ENCODE measurements around the gene CDC14A.
"Not testable (repeated sequence)": the region's sequence is repeated elsewhere in the genome, so short reads cannot be mapped to it uniquely, and the experiment has no call there.

CDC14A gene, protein sequence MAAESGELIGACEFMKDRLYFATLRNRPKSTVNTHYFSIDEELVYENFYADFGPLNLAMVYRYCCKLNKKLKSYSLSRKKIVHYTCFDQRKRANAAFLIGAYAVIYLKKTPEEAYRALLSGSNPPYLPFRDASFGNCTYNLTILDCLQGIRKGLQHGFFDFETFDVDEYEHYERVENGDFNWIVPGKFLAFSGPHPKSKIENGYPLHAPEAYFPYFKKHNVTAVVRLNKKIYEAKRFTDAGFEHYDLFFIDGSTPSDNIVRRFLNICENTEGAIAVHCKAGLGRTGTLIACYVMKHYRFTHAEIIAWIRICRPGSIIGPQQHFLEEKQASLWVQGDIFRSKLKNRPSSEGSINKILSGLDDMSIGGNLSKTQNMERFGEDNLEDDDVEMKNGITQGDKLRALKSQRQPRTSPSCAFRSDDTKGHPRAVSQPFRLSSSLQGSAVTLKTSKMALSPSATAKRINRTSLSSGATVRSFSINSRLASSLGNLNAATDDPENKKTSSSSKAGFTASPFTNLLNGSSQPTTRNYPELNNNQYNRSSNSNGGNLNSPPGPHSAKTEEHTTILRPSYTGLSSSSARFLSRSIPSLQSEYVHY

DNA sequence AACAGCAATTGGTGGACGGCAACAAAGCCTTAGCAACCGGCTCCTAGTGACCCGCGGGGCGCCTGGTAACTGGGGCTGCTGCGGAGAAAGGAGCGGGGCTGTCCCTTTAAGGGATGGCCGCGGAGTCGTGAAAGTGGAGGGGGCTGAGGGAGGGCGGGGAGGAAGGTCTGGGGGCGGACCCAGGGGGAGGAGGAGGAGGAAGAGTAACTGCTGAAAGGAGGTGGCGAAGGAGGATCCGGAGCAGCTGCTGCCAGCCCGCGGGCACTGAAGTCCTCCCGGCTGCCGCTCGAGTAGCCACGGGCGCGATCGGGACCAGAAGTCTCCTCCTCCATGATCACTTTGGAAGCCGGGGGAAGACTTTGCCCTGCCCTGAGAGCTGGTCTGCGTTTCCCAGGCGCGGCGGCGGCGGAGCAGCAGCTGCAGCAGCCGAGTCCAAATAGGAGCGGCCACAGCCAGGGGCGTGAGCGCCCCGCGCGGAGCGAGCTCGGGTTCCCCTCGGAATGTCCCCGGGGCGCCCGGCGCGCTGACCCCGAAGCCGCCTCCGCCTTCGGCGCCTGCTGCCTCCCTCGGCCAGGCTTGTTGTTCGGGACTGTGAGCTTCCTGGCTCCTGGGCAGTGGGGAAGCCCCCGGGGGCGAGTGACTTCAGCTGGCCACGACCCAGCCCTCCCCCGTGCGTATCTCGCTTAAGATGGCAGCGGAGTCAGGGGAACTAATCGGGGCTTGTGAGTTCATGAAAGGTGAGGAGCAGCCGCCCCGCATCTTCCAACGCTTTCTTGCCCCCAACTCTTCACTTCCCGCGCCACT lies at the start of gene CDC14A:
Gene CDC14A (plus strand): TSS at position 240 of the 804 bp plus-strand sequence. CDS start 449 bp downstream, at position 689.
- peak; percentile 81 for DNase-seq

DNA sequence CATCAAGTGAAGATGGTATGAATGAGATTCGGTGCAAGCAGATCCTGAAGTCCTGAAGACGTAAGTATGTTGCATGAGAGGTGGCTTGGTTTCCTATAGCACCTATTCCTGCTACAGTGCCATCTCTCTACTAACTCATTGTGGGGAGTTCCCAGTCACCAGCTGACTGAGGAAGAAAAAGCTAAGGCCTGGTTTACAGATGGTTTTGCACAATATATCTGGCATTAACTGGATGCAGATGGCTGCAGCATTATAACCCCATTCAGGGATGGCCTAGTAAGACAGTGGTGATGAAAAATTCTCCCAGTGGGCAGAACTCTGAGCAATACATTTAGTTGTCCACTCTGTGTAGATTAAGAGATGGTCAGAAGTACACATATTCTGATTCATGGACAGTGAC lies 49.6 kb upstream of the CDC14A start:
- DNase-seq, result no peak

DNA sequence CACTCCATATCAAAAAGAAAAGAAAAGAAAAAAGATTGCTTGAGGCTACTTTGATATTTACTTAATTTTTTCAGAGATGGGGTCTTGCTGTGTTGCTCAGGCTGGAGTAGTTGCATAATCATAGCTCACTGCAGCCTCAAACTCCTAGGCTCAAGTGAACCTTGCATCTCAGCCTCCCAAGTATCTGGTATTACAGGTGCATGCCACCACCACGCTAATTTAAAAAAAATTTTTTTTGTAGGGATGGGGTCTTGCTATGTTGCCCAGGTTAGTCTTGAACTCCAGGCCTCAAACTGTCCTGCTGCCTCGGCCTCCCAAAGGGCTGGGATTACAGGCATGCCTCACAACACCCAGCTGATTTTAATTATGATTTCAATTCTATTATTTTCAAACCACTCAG lies 48.1 kb upstream of the CDC14A start:
- no peak for DNase-seq

DNA sequence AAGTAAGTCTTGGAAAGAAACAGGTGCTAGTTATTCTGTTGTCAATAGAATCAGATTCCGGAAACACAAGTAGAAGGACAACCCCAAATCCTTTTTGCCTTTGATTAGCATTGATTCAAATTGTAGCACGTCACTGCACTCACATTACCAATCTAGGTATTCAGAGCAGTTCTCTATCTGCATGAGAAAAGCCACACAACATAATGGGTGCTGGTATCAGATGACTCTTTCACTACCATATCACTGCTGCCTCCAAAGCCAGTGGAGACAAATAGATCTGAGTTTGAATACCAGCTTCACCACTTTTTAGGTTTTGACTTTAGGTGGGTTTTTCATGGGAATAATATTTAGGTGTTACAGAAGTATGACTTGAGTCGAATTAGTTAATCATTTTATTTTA lies 47.4 kb upstream of the CDC14A start:
- no peak for DNase-seq

DNA sequence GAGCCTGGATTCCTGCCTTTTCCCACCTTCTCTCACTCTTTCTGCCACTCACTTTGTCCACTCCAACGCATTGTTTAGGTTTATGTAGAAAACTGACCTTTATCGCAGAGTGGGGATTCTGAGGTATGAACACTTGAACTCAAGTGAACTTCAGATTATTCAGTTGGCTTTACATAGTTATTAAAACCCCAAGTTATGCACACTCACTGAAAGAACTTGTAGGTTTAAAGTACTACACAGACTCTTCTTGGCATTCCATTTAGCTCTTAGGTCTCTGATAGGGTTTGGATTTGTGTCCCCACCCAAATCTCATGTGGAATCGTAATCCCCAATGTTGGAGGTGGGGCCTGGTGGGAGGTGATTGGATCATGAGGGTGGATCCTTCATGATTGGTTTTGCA lies 46.4 kb upstream of the CDC14A start:
- no peak for DNase-seq

DNA sequence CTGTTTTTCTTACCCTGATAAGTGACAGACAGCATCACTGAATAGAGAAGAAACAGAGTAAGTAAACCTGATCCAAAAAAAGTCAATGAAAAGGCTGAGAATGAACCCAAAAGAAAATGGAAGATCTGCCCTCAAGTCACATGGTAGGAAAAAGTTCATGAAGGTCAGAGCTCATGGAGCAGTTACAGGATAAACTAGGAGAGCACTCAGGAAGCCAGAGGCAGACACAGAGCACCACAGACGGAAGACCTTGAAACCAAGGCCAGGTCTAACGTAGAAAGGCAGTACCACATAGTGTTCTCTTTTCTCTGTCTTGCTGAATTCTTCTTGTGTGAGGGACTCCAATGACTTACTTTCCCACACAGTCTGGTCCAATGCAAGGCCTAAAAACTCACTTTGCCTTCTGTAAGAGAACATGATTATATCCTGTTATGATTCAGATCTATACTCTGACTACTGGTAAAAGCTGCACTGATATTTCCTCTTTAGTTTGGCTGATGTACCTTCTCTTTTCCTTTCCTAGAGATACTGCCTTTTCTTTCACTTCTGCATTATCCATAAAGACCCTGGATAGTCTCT lies 45.5 kb upstream of the CDC14A start:
- no peak for DNase-seq

DNA sequence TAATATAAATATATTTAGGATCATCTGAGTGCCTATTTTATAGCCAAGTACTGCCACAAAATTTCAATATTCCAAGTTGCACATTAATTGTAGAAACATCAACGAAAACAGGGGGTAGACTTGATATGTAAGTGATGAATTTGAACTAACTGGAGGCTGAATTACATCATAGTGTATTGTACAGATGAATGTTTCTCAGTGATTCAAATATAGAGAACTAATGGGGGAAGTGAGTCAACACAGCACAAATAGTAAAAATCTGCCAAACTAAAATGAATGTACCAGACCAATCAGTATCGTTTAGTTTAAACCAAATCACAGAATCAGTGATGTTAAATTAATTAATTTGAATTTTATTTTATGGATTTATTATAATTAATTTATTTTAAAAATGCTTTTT lies 43.5 kb upstream of the CDC14A start:
- no peak for DNase-seq

DNA sequence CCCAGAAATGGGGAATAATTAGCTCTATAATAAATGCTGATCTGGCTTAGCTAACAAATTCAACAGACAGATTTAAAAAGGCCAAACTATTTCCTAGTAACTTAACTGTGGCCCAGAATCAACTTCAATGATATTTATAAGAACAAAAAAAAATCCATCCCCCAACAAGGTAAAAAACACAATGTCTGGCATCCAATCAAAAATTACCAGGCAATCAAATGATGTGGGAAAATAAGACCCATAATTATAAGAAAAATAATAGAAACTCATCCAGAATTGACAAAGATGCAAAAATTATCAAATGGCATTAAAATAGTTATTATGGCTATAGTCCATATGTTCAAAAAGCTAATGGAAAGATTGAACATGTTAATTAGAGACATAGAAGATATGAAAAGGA lies 42.4 kb upstream of the CDC14A start:
- DNase-seq, result no peak

DNA sequence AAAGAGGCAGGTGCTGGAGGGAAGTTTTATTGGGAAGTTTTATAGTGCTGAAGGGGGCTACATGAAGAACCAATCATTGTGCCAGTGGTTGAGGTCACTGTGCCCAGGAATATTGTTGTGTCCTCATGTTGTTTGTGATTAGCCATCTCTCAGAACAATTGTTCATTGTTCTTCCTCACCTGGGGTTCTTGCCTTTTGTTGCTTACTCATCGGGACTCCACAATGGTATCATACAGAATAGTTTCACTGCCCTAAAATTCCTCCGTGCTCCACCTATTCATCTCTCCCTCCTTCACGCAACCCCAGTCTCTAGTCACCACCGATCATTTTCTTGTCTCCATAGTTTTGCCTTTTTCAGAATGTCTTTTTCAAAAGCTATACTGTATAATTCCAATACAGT lies 38.9 kb upstream of the CDC14A start:
- no peak for DNase-seq

DNA sequence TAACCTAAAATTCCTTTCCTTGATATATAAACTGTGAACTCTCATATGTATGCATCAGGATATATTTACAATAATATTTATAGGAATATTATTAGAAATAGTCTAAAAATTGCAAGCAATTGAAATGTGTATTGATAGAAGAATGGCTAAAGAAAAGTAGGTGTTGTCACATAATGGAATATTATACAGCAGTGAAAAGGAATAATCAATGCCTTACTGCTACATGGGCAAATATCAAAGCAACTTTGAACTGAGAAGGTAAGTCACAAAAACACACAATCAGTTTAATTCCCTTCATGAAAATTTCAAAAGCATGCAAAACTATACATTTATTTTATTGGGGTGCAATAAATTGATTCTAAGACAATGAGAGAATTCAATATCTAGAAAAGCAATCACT lies 35.7 kb upstream of the CDC14A start:
- DNase-seq, result no peak

DNA sequence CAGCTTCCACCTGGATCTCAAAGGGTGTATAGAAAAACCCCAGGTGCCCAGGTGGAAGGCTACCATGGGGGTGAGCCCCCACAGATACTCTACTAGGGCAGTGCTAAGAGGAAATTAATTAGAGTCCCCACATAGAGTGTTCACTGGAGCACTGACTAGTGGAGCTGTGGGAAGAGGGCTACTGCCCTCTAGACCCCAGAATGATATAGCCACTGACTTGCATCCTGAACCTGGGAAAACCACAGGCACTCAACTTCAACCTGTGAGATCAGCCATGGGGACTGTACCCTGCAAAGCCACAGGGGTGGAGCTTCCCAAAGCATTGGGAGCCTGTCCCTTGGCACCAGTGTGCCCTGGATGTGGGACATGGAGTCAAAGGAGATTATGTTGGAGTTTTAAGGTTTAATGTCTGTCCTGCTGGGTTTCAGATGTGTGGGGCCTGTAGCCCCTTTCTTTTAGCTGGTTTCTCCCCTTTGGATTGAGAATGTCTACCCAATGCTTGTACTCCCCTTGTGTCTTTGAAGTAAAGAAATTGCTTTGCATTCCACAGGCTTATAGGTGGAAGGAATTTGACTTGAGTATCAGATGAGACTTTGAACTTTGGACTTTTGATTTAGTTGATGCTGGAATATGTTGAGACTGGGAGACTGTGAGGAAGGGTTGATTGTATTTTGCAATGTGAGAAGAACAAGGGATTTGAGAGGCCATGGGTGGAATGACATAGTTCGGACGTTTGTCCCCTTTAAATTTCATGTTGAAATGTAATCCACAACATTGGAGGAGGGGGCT lies 31.8 kb upstream of the CDC14A start:
- no peak for DNase-seq

DNA sequence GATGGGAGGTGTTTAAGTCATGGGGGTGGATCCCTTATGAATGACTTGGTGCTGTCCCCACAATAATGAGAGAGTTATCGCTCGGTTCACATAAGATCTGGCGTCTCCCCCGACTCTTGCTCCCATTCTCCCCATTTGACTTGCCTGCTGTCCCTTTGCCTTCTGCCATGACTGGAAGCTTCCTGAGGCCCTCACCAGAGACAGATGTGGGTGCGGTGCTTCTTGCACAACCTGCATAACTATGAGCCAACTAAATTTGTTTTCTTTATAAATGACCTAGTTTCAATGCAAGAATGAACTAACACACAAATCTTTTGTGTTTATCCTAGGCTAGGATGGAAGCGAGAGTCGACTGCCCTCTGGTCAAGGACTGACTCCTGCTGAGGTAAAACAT lies 31.2 kb upstream of the CDC14A start:
- DNase-seq, result no peak

DNA sequence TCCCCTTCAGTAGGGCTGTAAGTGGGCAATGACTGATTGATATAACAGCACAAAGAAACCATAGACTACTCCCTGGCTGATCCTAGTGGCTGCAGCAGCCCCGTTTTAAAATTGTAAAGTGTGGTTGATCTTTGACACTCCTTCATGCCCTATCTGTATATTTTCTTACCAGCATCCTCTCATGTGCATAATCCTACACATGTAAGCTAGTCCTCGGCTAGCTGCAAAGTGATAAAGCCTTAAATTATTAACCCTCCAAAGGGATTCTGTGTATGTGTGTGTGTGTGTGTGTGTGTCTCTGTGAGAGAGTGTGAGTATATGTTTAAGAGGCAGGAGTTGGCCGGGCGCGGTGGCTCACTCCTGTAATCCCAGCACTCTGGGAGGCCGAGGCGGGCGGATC lies 30.8 kb upstream of the CDC14A start:
- no peak for DNase-seq

DNA sequence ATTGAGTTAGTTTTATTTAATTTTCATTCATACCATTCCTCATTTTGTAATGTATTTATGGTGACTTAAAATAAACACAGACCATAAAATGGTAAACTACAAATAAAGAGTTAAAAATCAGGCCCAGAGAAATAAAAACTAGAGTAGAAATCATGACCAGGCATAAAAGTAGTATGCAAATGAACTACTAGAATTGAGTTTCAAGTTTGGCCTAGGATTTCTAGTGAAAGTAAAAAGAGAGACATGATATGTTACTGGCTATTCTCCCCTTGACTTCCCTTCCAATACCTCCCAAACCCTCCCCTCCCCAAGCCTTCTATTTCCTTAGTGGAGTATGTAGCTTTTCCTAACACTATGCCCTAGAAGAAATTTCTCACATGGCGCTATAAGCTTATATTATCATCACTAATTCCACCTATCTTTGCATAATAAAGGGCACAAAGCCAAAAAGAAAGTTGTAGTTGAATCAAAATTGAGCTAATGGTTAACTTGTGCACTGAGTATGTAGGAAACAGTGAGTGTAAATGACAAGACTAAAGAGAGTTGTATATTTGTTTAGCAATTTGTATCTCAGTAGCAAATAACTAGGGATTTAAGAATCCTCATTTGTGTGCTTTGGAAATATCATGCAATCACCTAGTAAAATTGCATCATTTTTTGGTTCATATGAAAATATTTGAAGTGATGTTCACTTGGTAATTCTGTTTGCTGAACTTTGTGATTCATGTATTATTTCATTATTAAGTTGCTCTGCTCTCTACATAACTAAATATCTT lies 29.7 kb upstream of the CDC14A start:
- no peak for DNase-seq

DNA sequence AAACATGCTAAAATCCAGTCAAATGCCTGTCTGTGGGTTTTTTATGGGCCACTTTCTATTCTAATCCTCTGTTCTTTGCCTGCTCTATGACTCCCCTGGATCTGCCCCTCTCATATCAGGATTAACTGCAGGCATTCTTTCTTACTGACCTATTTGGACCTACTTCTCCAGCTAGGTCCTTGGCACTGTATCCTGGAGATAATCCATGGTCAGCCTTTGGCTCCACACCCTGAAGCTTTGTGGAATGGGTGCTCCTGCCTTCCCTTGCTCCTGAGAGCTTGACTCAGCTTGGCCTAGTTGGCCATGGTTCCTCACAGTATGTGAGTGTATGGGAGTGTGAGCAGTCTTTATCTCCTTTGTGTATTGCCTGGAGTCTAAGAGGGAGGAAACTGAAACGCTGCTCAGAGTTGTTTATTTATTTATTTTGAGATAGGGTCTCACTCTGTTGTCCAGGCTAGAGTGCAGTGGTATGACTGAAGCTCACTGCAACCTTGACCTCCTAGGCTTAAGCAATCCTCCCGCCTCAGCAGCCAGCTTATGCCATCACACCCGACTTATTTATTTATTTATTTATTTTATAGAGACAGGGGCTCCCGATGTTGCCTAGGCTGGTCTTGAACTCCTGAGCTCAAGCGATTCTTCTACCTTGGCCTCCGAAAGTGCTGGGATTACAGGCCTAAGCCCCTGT lies 28.7 kb upstream of the CDC14A start:
- DNase-seq, result no peak

DNA sequence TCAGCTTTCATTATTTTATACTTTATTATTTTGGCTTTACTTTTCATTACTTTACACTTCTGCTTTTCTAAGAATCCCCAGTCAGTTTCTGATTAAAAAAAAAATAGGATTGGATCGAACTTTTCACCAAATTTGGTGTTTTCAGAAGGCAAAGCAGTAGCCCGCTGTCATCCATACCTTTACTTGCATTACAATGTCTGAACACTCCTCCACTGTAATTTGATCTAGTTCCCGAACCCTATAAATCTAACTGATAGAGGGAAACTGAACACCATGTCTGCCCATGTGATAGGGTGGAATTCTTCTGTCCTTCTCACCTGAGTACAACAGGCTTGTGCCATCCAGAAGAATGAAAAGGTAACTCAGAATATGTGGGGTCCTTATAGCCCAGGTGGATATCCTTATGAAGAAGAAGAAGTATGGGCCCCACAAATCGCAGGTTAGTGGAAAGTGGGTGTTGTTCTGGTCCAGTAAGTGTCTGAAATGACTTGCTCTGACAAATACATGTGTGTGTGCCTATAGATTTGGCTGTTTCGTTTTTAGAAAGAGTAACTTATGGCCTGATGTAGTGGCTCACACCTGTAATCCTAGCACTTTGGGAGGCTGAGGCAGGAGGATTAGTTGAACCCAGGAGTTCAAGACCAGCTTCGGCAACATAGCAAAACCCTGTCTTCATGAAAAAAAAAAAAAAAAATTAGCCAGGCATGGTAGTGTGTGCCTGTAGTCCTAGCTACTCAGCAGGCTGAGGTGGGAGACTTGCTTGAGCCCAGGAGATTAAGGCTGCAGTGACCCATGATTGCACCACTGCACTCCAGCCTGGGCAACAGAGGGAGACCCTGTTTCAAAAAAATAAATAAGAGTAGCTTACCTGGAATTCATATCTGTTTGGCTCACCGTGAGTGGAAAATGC lies 26.6 kb upstream of the CDC14A start:
- DNase-seq, result no peak

DNA sequence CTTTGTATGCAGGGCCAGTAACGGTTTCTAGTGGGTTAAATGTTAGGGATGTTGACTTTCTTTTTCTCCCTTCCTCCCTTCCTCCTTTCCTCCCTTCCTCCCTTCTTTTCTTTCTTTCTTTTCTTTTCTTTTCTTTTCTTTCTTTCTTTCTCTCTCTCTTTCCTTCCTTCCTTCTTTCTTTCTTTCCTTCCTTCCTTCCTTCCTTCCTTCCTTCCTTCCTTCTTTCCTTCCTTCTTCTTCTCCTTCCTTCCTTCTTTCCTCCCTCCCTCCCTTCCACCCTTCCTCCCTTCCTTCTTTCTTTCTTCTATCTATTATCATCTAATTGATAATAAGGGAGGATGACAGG lies 26.0 kb upstream of the CDC14A start:
- not testable (repeated sequence) for DNase-seq

DNA sequence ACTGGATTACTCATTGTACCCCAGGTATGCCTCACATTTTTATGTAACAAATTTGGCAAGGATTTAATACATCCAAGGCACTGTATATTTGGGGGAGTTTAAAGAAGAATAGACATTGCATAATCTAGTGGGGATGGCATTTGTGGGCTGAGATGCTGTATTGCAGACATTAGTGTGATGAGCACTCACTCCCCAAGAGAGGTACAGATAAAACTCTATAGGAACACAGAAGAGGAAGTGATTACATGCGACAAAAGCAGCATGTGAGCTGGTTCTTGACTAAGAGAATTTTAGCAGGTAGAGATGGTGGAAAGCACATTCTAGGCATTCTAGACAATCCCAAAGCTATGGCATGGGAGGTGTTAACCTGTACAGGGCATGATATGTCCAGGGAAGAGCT lies 24.2 kb upstream of the CDC14A start:
- DNase-seq, result no peak

DNA sequence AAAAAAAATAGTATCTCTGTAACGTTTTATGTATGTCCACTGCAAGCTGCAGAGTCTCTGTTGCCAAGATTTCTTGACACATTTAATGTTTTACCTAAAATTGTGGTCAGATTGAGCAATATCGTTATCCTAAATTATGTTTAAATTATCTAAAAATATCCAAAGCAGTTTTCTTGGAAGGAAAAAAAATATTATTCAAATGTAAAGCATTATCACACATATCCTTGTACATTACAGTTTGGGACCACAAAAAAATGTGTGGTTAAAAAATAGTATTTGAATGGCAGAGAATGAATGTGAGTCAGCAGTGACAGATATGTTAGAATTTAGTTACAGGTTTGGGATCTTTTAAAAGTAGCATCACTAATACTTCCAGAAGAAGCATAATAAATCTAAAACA lies 21.2 kb upstream of the CDC14A start:
- not testable (repeated sequence) for DNase-seq

DNA sequence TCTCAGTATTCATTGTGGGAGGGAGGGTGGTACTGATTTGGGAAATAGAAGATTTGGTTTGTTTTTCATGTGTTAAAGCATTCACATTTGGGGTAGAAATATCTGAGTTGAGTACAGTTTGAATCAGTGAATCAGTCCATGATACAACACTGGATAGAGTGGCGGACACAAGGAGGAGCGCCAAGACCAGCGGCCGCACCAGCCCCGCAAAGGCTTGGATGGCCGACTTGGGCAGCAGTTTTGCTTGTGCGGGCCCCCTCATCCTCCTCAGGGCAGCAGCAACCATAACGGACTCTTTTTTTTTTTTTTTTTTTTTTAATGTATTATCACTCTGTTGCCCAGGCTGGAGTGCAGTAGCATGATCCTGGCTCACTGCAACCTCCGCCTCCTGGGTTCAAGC lies 20.0 kb upstream of the CDC14A start:
- no peak for DNase-seq
